ENCODE measurements around the gene CD72.

- no peak for TF ChIP-seq GATA3 (IDR thresholded peaks at IDR 0.05; ENCODE audit: low read depth, low read length)
- no peak for TF ChIP-seq GATA2 (IDR thresholded peaks at IDR 0.05; ENCODE audit: low read depth, low read length)
Observed at GRCh38 chr9:35658968-35659220, 40.7 kb upstream of the CD72 start.
